HT-29 (cell line): ENCODE data around the gene ABLIM3. TPM values are rescaled to one million over a fixed set of nuclear protein-coding genes. Genes with fewer than 3 reads are reported as not detected.
"Not testable (repeated sequence)": the region's sequence is repeated elsewhere in the genome, so short reads cannot be mapped to it uniquely, and the experiment has no call there.

ENCODE experiments used
- DNase-seq: peaks from one replicate; pipeline ENCODE4 v3.0.0-alpha.2; 2015; ENCODE audit warnings: low spot score
- total RNA-seq: library from RNA; depleted of rRNA; stranded (reverse); fragments of >200 nt; shearing (Covaris generic); gene quantifications from 2 replicates; pipeline ENCODE4 v1.2.3, GENCODE V29; 2014

ABLIM3 gene
- total RNA-seq, 1 experiment from 2014 or later = 13.6 TPM

- no peak for DNase-seq
Measured at GRCh38 chr5:149256451-149256850, 115.2 kb downstream of the ABLIM3 start.

- no peak for DNase-seq
Measured at GRCh38 chr5:149257131-149257530, 115.8 kb downstream of the ABLIM3 start.

GRCh38 chr5:149257889-149258705 lies 116.8 kb downstream of the ABLIM3 start:
- no peak for DNase-seq

- DNase-seq = no peak
Measured at GRCh38 chr5:149260761-149261160, 119.5 kb downstream of the ABLIM3 start.

GRCh38 chr5:149261246-149261645 lies 120.0 kb downstream of the ABLIM3 start:
- DNase-seq = no peak

- no peak for DNase-seq
Measured at GRCh38 chr5:149262315-149262714, 121.0 kb downstream of the ABLIM3 start.

- peak; percentile 85 for DNase-seq
Measured at GRCh38 chr5:149264439-149265067, 123.3 kb downstream of the ABLIM3 start.

GRCh38 chr5:149265068-149265465 lies 123.8 kb downstream of the ABLIM3 start:
- DNase-seq = no peak

- DNase-seq = peak; percentile 40
Measured at GRCh38 chr5:149265597-149265996, 124.3 kb downstream of the ABLIM3 start.

GRCh38 chr5:149267241-149267973 lies 126.1 kb downstream of the ABLIM3 start:
- DNase-seq = no peak

- DNase-seq = peak; percentile 63
Measured at GRCh38 chr5:149268928-149269557, 127.8 kb downstream of the ABLIM3 start.

- no peak for DNase-seq
Measured at GRCh38 chr5:149271195-149271715, 130.0 kb downstream of the ABLIM3 start.

- DNase-seq = no peak
Measured at GRCh38 chr5:149271716-149272563, 130.6 kb downstream of the ABLIM3 start, which contains the start of gene AFAP1L1. Gene AFAP1L1 (plus strand): TSS chr5:149271859. CDS start chr5:149271969, 110 bp downstream.

GRCh38 chr5:149272781-149273180 lies 131.5 kb downstream of the ABLIM3 start:
- DNase-seq = not testable (repeated sequence)

- DNase-seq = no peak
Measured at GRCh38 chr5:149273237-149273636, 131.9 kb downstream of the ABLIM3 start.

GRCh38 chr5:149273950-149274349 lies 132.7 kb downstream of the ABLIM3 start:
- DNase-seq = no peak

- DNase-seq = no peak
Measured at GRCh38 chr5:149274939-149275338, 133.6 kb downstream of the ABLIM3 start.

- DNase-seq = no peak
Measured at GRCh38 chr5:149277801-149278200, 136.5 kb downstream of the ABLIM3 start.

GRCh38 chr5:149278451-149279210 lies 137.3 kb downstream of the ABLIM3 start:
- no peak for DNase-seq

- DNase-seq = no peak
Measured at GRCh38 chr5:149279661-149280060, 138.4 kb downstream of the ABLIM3 start.
